Thymus (tissue), 11 donors: ENCODE measurements around the gene BRSK1. TPM values are rescaled to one million over a fixed set of nuclear protein-coding genes. Genes with fewer than 3 reads are reported as not detected.

Experiments
- DNase-seq, 9 donors: peaks; one replicate each; pipeline ENCODE4 v3.0.0-alpha.2; 2013; ENCODE audit warnings: low spot score in 9 of 9, low read depth in 6 of 9, missing footprints in 1 of 9
- H3K27ac ChIP-seq, 2 donors: one replicate each; pipeline ENCODE4 v1.5.1; 2013; ENCODE audit warnings: control low read depth in 1 of 2, low read depth in 1 of 2, low read length in 1 of 2, mild to moderate bottlenecking in 1 of 2, moderate library complexity in 1 of 2
- H3K27me3 ChIP-seq, 2 donors: one replicate each; pipeline ENCODE4 v1.5.1; 2013; ENCODE audit warnings: low read length in 1 of 2; ENCODE audit not compliant: control insufficient read depth in 2 of 2, insufficient read depth in 1 of 2
- H3K36me3 ChIP-seq, 2 donors: one replicate each; pipeline ENCODE4 v1.5.1; 2013; ENCODE audit warnings: low read length in 1 of 2, mild to moderate bottlenecking in 1 of 2, moderate library complexity in 1 of 2; ENCODE audit not compliant: control insufficient read depth in 2 of 2, insufficient read depth in 2 of 2
- H3K4me1 ChIP-seq, 2 donors: one replicate each; pipeline ENCODE4 v1.5.1; 2013; ENCODE audit warnings: low read length in 2 of 2; ENCODE audit not compliant: control insufficient read depth in 2 of 2, insufficient read depth in 2 of 2
- H3K4me3 ChIP-seq, 2 donors: one replicate each; pipeline ENCODE4 v1.5.1; 2013; ENCODE audit warnings: low read length in 2 of 2, control low read depth in 1 of 2, mild to moderate bottlenecking in 1 of 2
- H3K9me3 ChIP-seq, 2 donors: one replicate each; pipeline ENCODE4 v1.5.1; 2013; ENCODE audit warnings: low read length in 1 of 2, mild to moderate bottlenecking in 1 of 2; ENCODE audit not compliant: control insufficient read depth in 2 of 2, insufficient read depth in 1 of 2
- WGBS: extraction: QIAGEN DNeasy Blood & Tissue Kit; methylation state at CpG from one replicate; pipeline ENCODE4 v1.1.7; 2013; 5-methylcytosine and 5-hydroxymethylcytosine counted together
- polyA plus RNA-seq: library from polyadenylated mRNA; stranded (reverse); fragments of 200-250 nt; gene quantifications from one replicate; pipeline ENCODE4 v1.2.3, GENCODE V29; 2013
- total RNA-seq: library from RNA; stranded (reverse); fragments of 120-200 nt; gene quantifications from one replicate; pipeline ENCODE4 v1.2.4, GENCODE V29; 2013
- donor health status: healthy.

The BRSK1 gene
- total and polyA plus RNA-seq, 2 donors = 2.9 to 3.1 TPM

- Histone ChIP-seq H3K4me1 (no peaks in the 10 kb centered on the region), H3K27me3 (no peaks in the 10 kb centered on the region), H3K9me3 (no peaks in the 10 kb centered on the region), H3K36me3 (peaks cover 82 to 89% of the 10 kb centered on the region in 2 donors), H3K4me3 (no peak overlapping the region), H3K27ac (no peak overlapping the region)
- DNase-seq = no peak
- WGBS = 99% methylated on average over 23 of the region's 23 CpGs
Observed at GRCh38 chr19:55245236-55245904, 38.4 kb upstream of the BRSK1 start.

DNA sequence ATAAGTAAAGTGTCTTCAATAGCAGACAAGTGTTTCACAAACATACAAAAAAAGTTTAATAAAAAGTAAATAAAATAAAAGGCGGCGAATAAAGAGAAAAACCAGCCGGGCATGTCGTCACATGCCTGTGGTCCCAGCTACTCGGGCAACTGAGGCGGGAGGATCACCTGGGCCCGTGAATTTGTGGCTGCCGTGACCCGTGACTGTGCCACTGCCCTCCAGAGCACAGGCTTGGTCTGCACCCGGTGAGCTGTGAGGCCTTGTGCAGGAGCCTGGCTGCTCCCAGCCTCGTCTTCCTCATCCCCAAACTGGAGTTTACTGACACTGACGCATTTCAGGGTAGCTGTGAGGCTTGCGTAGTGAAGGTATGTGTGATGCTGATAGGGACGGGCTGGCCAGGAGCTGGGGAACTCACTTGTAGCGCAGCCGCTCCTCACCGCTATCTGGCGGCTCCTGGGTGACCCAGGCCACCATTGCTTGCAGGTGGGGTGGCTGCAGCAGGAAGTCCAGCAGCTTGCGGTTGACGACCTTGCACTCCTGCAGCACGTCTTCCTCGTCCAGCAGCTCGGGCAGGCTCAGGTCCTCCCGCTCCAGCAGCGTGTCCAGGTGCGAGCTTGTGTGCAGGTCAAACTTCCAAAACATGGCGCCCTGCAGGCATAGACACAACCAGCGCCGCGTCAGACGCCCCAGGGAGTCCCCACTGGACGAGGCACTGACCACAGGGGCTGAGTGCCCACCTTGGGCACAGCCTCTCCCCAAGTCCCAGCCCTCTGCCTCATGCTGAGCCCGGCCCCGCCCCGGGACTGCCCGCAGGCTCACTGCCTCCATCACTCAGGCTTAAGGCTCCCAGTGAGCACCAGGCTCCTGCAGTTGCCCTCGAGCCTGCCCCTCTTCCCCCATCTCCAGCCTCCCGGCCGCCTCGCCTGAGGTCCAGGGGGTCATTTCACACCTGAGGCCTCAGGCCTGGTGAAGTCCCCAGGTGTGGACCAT is 37.0 kb upstream of the BRSK1 start:
- 95% methylated on average over 40 of the region's 40 CpGs for WGBS
- H3K36me3 ChIP-seq = peaks cover 81 to 83% of the 10 kb centered on the region in 2 donors
- DNase-seq = no peak
- no peak overlapping the region for H3K27ac ChIP-seq
- H3K9me3 ChIP-seq = no peaks in the 10 kb centered on the region
- peaks cover 10 to 11% of the 10 kb centered on the region in 2 donors for H3K4me1 ChIP-seq
- no peaks in the 10 kb centered on the region for H3K27me3 ChIP-seq
- H3K4me3 ChIP-seq = no peak overlapping the region

DNA sequence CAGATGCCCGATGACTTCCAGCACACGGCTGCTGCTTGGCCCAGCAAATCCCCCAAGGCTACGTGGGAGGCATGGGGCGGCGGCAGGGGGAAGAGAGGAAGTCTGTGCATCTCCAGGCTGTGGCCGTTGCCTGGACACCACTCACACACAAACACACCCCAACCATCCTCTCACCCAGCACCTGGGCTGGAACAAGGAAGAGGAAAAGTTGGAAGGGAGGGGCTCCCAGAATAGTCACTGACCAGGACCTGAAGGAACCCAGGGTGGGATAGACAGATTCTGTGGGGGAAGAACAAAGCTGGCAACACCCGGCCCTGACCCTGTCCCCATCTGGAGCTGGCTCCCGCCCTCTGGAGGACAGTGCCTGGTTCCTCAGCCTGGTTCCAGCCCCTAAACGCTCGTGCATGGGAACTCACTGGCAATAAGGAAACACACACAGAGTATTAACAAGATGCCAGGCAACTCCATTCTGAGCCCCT is 36.1 kb upstream of the BRSK1 start:
- WGBS = 70% methylated on average over 10 of the region's 10 CpGs
- DNase-seq = no peak
- peaks cover 72 to 76% of the 10 kb centered on the region in 2 donors for H3K36me3 ChIP-seq
- H3K9me3 ChIP-seq = no peaks in the 10 kb centered on the region
- no peaks in the 10 kb centered on the region for H3K27me3 ChIP-seq
- no peak overlapping the region for H3K27ac ChIP-seq
- peaks cover 18 to 20% of the 10 kb centered on the region in 2 donors for H3K4me1 ChIP-seq
- no peak overlapping the region for H3K4me3 ChIP-seq

GRCh38 chr19:55248166-55248675 is 35.6 kb upstream of the BRSK1 start:
- Histone ChIP-seq H3K4me1 (peaks cover 24 to 26% of the 10 kb centered on the region in 2 donors), H3K36me3 (peaks cover 72 to 77% of the 10 kb centered on the region in 2 donors), H3K9me3 (no peaks in the 10 kb centered on the region), H3K27me3 (no peaks in the 10 kb centered on the region), H3K4me3 (no peak overlapping the region), H3K27ac (no peak overlapping the region)
- DNase-seq = no peak
- 96% methylated on average over 10 of the region's 10 CpGs for WGBS

DNA sequence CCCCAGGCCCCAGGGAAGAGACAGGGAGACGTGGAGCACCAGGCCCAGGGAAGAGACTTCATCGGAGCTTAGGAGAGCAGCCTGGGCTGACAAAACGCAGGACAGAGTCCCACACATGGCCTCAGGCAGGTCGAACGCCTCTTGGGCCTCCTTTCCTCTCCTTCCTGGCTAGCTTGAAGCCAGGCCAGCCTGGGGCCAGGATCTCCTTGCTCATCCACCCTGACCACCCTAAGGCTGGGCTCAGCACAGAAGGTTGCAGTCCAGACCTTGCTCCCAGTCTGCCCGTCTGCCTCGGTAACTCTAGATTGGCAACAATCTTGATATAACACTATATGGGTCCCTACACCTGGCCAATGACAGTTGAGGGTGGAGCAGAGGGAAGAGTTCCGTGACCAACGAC is 35.1 kb upstream of the BRSK1 start:
- no peaks in the 10 kb centered on the region for H3K27me3 ChIP-seq
- WGBS = 96% methylated on average over 9 of the region's 9 CpGs
- no peak for DNase-seq
- peaks cover 68 to 74% of the 10 kb centered on the region in 2 donors for H3K36me3 ChIP-seq
- H3K27ac ChIP-seq = no peak overlapping the region
- no peak overlapping the region for H3K4me3 ChIP-seq
- peaks cover 25 to 31% of the 10 kb centered on the region in 2 donors for H3K4me1 ChIP-seq
- H3K9me3 ChIP-seq = no peaks in the 10 kb centered on the region

GRCh38 chr19:55249841-55250240 is 34.0 kb upstream of the BRSK1 start:
- DNase-seq = no peak
- WGBS = 97% methylated on average over 11 of the region's 11 CpGs
- H3K4me3 ChIP-seq = no peak overlapping the region
- H3K27ac ChIP-seq = no peak overlapping the region
- H3K27me3 ChIP-seq = no peaks in the 10 kb centered on the region
- H3K36me3 ChIP-seq = peaks cover 56 to 63% of the 10 kb centered on the region in 2 donors
- no peaks in the 10 kb centered on the region for H3K9me3 ChIP-seq
- H3K4me1 ChIP-seq = peaks cover 29 to 42% of the 10 kb centered on the region in 2 donors

DNA sequence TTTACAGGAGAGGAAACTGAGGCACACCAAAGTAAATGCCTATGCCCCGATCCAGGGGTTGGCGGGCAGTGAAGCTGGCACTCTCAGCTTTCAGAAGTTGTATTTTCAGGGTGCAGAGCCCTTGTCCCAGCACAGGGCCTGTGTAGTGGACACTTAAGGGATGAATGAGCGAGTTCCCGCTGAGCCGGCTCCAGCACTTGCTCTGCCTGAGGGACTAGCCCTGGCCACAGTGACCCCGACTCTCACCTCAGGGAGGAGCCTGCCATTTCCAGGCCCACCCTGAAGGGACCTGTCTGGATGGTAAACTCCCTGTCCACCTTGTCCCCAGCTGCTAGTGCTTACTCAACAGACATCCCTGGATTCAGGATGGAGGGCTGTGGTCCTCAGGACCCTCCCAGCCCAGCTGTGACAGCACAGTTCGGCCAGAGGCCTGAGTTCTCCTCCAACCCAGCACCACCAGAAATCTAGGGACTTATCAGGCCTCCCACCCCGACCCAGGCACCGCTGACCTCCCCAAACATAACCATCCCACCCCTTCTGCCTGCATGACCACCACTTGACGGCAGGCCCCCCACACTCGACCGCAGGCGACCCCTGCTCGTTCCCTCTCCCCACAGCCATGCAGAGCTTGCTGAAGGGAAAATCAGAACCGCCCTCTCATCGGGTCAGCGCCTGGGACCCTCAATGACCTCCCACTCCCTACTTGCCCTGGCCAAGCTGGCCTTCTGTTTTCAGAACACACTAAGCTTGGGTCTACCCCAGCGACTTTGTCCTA is 33.3 kb upstream of the BRSK1 start:
- no peaks in the 10 kb centered on the region for H3K9me3 ChIP-seq
- WGBS = 95% methylated on average over 18 of the region's 18 CpGs
- peaks cover 50 to 57% of the 10 kb centered on the region in 2 donors for H3K36me3 ChIP-seq
- H3K27me3 ChIP-seq = no peaks in the 10 kb centered on the region
- H3K27ac ChIP-seq = no peak overlapping the region
- no peak for DNase-seq
- H3K4me1 ChIP-seq = peaks cover 34 to 48% of the 10 kb centered on the region in 2 donors
- no peak overlapping the region for H3K4me3 ChIP-seq

DNA sequence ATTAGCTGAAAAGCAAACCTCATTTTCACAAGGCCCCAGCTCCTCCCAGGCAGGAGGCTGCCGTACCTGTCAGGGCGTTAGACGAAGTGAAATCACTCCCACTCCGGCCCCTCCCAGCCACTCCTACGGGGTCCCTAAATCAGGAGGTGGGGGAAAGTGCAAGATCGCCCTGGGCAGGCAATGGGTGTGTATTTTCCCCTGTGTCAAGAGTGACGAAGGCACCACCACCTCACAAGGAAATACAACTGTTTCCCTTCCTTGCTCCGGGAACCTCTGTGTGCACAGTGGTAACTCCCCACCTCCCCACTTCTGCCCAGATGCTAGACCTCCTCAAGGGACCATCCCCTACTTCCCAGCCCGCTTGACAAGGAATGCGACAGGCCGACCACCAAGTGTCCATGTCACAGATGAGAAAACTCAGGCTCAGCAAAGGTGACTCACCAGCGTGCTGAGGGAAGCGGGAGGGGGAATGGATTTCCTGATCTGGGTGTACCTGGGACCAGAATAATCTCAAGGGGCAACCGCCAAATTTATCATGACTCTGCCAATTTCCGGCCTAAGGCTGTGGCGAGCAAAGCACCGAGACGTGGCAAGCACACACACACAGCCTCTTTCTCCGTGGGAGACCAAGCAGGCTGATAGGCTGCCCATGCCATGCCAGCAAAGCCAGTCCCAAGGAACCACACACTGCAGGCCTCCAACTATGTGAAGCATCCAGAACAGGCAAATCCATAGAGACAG is 32.3 kb upstream of the BRSK1 start:
- peak overlapping the region; percentile 1 to 68 for H3K27ac ChIP-seq
- DNase-seq = peak in 1 of 9 donors; percentile 39
- WGBS = 15% methylated on average over 19 of the region's 19 CpGs
- peaks cover 40 to 52% of the 10 kb centered on the region in 2 donors for H3K36me3 ChIP-seq
- H3K4me1 ChIP-seq = peaks cover 45 to 58% of the 10 kb centered on the region in 2 donors
- no peaks in the 10 kb centered on the region for H3K9me3 ChIP-seq
- H3K27me3 ChIP-seq = no peaks in the 10 kb centered on the region
- H3K4me3 ChIP-seq = no peak overlapping the region
